HG02943 (cell line): ENCODE measurements around the gene ARHGEF16.

ENCODE experiments used
- ATAC-seq: cut with Tn5 transposase; IDR thresholded peaks from one replicate; pipeline ENCODE4 v1.9.1; 2021; ENCODE audit warnings: mild to moderate bottlenecking, low read depth, moderate library complexity; ENCODE audit not compliant: unreplicated experiment

ARHGEF16 gene

GRCh38 chr1:3420218-3420951 is 34.1 kb upstream of the ARHGEF16 start:
- no peak for ATAC-seq

- ATAC-seq = no peak
These were observed 31.8 kb upstream of the ARHGEF16 start for GRCh38 chr1:3422638-3423037.

GRCh38 chr1:3423245-3423829 is 31.1 kb upstream of the ARHGEF16 start:
- ATAC-seq = no peak

GRCh38 chr1:3423896-3424611 is 30.4 kb upstream of the ARHGEF16 start:
- ATAC-seq = no peak

GRCh38 chr1:3425486-3426215 is 28.8 kb upstream of the ARHGEF16 start:
- no peak for ATAC-seq

- no peak for ATAC-seq
These were observed 27.4 kb upstream of the ARHGEF16 start for GRCh38 chr1:3426956-3427535.

- ATAC-seq = no peak
These were observed 26.5 kb upstream of the ARHGEF16 start for GRCh38 chr1:3427711-3428704.

GRCh38 chr1:3428899-3429298 is 25.6 kb upstream of the ARHGEF16 start:
- no peak for ATAC-seq

- no peak for ATAC-seq
These were observed 25.1 kb upstream of the ARHGEF16 start for GRCh38 chr1:3429320-3429719.

- no peak for ATAC-seq
These were observed 24.7 kb upstream of the ARHGEF16 start for GRCh38 chr1:3429766-3430165.

- no peak for ATAC-seq
These were observed 24.1 kb upstream of the ARHGEF16 start for GRCh38 chr1:3430406-3430805.

GRCh38 chr1:3430820-3431219 is 23.6 kb upstream of the ARHGEF16 start:
- ATAC-seq = no peak

GRCh38 chr1:3431266-3431665 is 23.2 kb upstream of the ARHGEF16 start:
- no peak for ATAC-seq

GRCh38 chr1:3431686-3432085 is 22.8 kb upstream of the ARHGEF16 start:
- ATAC-seq = no peak

GRCh38 chr1:3432306-3432705 is 22.2 kb upstream of the ARHGEF16 start:
- no peak for ATAC-seq

- no peak for ATAC-seq
These were observed 21.4 kb upstream of the ARHGEF16 start for GRCh38 chr1:3433076-3433475.

GRCh38 chr1:3433596-3434320 is 20.7 kb upstream of the ARHGEF16 start:
- no peak for ATAC-seq

GRCh38 chr1:3434406-3435110 is 19.9 kb upstream of the ARHGEF16 start:
- ATAC-seq = no peak
